ENCODE measurements around the gene DNAJC25. TPM values are rescaled to one million over a fixed set of nuclear protein-coding genes. Genes with fewer than 3 reads are reported as not detected.

DNAJC25 gene
- total RNA-seq, 1 experiment from 2014 or later = 6.1 TPM

DNA sequence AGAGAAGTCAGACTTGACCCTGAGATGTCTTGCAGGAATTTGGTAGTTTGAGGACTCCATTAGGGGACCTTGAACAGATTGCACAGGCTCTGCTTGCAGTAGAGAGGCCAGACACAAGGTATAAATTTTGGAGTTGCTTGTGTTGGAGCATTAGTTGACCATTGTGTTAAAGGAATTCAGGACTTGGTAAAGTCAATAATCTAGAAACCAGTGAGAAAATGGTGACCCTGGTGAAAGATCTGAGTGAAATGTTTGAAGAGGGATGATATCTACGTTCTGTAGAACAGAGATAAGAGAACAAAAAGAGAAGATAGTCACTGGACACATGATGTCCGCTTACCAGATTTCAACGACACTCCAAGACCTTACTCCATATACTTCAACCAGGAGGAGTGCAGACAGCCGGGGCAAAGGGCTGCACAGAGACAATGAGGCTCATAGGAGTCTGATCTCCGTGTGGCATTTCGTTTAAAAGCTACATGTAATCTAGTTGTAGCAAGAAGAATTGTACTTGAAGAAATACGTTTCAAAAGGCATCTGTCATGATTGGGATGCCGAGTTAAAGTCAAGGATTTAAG, 13.2 kb downstream of the DNAJC25 start:
- no peak overlapping the region for H3K4me3 ChIP-seq (ENCODE audit: low read depth, low read length, poor library complexity, severe bottlenecking)
- ChIA-PET POLR2A (ENCODE audit: low non-redundant PET) (no interaction called here), CTCF (no interaction called here)
- TF ChIP-seq CTCF (conservative IDR thresholded peaks at IDR 0.05; ENCODE audit: low read depth, low read length) = no peak
- TF ChIP-seq EZH2 (IDR thresholded peaks at IDR 0.05; ENCODE audit: borderline replicate concordance, low read depth, low read length, poor library complexity, severe bottlenecking) = no peak
- H3K9me3 ChIP-seq (ENCODE audit: low read depth, low read length, poor library complexity, severe bottlenecking) = no peaks in the 10 kb centered on the region
- DNase-seq (ENCODE audit: low spot score) = no peak
- H3K36me3 ChIP-seq (ENCODE audit: insufficient read depth, low read length, poor library complexity, severe bottlenecking) = peaks cover 10% of the 10 kb centered on the region
- no peaks in the 10 kb centered on the region for H3K4me1 ChIP-seq (ENCODE audit: insufficient read depth, low read length, poor library complexity, severe bottlenecking)
- BruUV-seq (replicated peaks) = no TSS peak
- no peak overlapping the region for H3K27ac ChIP-seq (ENCODE audit: low read depth, low read length, poor library complexity, severe bottlenecking)
- intact Hi-C loops (cut with micrococcal nuclease; ENCODE audit: unreplicated experiment) = no loop called here
- H3K27me3 ChIP-seq (replicated peaks; ENCODE audit: insufficient read depth, low read depth, low read length, poor library complexity) = no peaks in the 10 kb centered on the region

- intact Hi-C loops (cut with micrococcal nuclease; ENCODE audit: unreplicated experiment) = no loop called here
- H3K9me3 ChIP-seq (ENCODE audit: low read depth, low read length, poor library complexity, severe bottlenecking) = no peaks in the 10 kb centered on the region
- no peak overlapping the region for H3K4me3 ChIP-seq (ENCODE audit: low read depth, low read length, poor library complexity, severe bottlenecking)
- H3K4me1 ChIP-seq (ENCODE audit: insufficient read depth, low read length, poor library complexity, severe bottlenecking) = no peaks in the 10 kb centered on the region
- ChIA-PET CTCF (no interaction called here), POLR2A (ENCODE audit: low non-redundant PET) (no interaction called here)
- no peaks in the 10 kb centered on the region for H3K27me3 ChIP-seq (replicated peaks; ENCODE audit: insufficient read depth, low read depth, low read length, poor library complexity)
- TF ChIP-seq CTCF (conservative IDR thresholded peaks at IDR 0.05; ENCODE audit: low read depth, low read length) (no peak), EZH2 (IDR thresholded peaks at IDR 0.05; ENCODE audit: borderline replicate concordance, low read depth, low read length, poor library complexity, severe bottlenecking) (no peak)
- no peak overlapping the region for H3K27ac ChIP-seq (ENCODE audit: low read depth, low read length, poor library complexity, severe bottlenecking)
- no TSS peak for BruUV-seq (replicated peaks)
- DNase-seq (ENCODE audit: low spot score) = no peak
- H3K36me3 ChIP-seq (ENCODE audit: insufficient read depth, low read length, poor library complexity, severe bottlenecking) = peaks cover 20% of the 10 kb centered on the region
Observed at GRCh38 chr9:111645806-111646205, 14.7 kb downstream of the DNAJC25 start.

- Histone ChIP-seq H3K4me3 (ENCODE audit: low read depth, low read length, poor library complexity, severe bottlenecking) (no peak overlapping the region), H3K9me3 (ENCODE audit: low read depth, low read length, poor library complexity, severe bottlenecking) (no peaks in the 10 kb centered on the region), H3K36me3 (ENCODE audit: insufficient read depth, low read length, poor library complexity, severe bottlenecking) (peaks cover 20% of the 10 kb centered on the region), H3K27ac (ENCODE audit: low read depth, low read length, poor library complexity, severe bottlenecking) (no peak overlapping the region), H3K27me3 (replicated peaks; ENCODE audit: insufficient read depth, low read depth, low read length, poor library complexity) (no peaks in the 10 kb centered on the region), H3K4me1 (ENCODE audit: insufficient read depth, low read length, poor library complexity, severe bottlenecking) (no peaks in the 10 kb centered on the region)
- no peak for DNase-seq (ENCODE audit: low spot score)
- intact Hi-C loops (cut with micrococcal nuclease; ENCODE audit: unreplicated experiment) = no loop called here
- BruUV-seq (replicated peaks) = no TSS peak
- ChIA-PET CTCF (no interaction called here), POLR2A (ENCODE audit: low non-redundant PET) (no interaction called here)
- TF ChIP-seq CTCF (conservative IDR thresholded peaks at IDR 0.05; ENCODE audit: low read depth, low read length) = no peak
- TF ChIP-seq EZH2 (IDR thresholded peaks at IDR 0.05; ENCODE audit: borderline replicate concordance, low read depth, low read length, poor library complexity, severe bottlenecking) = no peak
Observed at GRCh38 chr9:111646417-111646816, 15.3 kb downstream of the DNAJC25 start.

Measured in A673 (cell line).